ENCODE data around the gene MLLT10.
"Not testable (repeated sequence)": the region's sequence is repeated elsewhere in the genome, so short reads cannot be mapped to it uniquely, and the experiment has no call there.

MLLT10 gene

DNA sequence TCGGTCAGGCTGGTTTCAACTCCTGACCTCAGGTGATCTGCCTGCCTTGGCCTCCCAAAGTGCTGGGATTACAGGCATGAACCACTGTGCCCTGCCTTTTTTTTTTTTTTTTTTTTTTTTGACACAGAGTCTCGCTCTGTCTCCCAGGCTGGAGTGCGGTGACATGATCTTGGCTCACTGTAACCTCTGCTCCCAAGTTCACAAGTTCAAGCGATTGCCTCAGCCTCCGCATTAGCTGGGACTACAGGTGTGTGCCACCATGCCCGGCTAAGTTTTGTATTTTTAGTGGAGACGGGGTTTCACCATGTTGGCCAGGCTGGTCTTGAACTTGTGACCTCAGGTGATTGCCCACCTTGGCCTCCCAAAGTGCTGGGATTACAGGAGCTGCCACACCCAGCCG is 94.6 kb downstream of the MLLT10 start:
- not testable (repeated sequence) for DNase-seq (ENCODE audit: low read depth in 2 of 3, low spot score in 2 of 3)

GRCh38 chr10:21634599-21635365 is 100.8 kb downstream of the MLLT10 start:
- no peak for DNase-seq (ENCODE audit: low read depth in 2 of 3, low spot score in 2 of 3)

- DNase-seq (ENCODE audit: low read depth in 2 of 3, low spot score in 2 of 3), result no peak
These were observed 103.8 kb downstream of the MLLT10 start for GRCh38 chr10:21637795-21638194.

- no peak for DNase-seq (ENCODE audit: low read depth in 2 of 3, low spot score in 2 of 3)
These were observed 104.6 kb downstream of the MLLT10 start for GRCh38 chr10:21638681-21639080.

DNA sequence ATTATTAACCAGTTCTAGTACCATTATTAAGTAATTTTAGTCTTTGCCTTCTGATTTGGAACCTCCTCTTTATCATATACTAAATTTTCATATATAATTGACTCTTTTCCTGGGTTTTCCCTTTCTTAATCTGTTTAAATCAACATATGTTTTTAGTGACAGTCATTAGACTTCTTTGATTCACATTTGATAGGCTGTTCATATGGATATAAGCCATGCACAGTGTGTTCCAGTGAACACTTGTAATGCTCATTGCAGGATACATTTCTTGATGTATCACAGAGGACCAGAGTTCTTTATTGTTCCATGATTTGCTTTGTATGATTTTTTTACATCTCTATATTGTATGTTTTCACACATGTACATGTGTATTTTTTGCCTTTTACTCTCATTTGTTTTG is 114.0 kb downstream of the MLLT10 start:
- no peak for DNase-seq (ENCODE audit: low read depth in 2 of 3, low spot score in 2 of 3)

DNA sequence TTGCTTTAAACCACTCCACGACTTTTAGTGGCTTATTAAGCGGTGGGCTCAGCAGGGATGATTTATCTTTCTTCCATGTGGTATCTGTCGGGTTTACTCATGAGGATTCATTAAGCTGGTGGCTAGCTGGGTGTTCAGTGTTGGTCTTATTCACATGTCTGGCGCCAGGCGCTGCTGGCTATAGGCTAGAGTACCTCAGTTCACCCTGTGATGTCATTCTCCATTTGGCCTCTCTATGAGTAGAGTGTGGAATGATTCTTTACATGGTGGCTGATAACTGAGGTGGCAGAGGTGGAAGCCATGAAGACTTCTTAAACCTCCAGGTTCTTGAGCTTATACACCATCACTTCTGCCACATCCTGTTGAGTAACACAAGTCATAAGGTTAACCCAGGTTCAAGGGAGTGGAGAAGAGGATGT is 115.4 kb downstream of the MLLT10 start:
- DNase-seq (ENCODE audit: low read depth in 2 of 3, low spot score in 2 of 3), result no peak

DNA sequence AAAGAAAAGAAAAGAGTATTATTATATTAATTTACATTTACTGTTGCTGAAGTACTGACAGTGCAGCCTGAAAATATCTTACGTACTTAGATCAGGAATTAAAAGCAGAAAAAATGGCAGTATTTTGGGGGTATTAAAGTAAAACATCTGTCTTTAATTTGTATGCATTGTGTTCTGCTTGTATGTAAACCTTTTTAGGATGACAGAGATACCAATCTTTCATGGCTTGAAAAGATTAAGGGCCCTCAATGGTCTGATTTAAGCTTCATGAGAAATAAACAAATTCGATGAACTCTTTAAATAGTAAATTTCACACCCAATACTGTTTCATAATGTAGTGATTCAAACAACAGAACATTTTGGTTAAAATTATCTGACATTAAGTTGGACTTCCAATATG is 116.3 kb downstream of the MLLT10 start:
- DNase-seq (ENCODE audit: low read depth in 2 of 3, low spot score in 2 of 3), result no peak

DNA sequence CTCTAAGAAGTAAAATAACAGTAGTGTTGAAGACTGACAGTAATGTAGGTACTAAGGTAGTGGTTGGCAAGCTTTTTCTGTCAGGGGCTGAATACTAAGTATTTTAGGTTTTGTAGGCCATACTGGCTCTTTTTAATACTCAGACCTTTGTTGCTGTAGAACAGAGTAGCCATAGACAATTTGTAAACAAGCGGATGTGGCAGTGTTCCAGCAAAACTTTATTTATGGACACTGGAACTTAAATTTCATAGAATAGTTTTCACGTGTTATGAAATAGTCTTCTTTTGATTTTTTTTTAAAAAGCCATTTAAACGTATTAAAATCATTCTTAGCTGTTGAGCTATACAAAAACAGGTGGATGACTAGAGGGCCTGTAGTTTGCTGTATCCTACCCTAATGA is 121.2 kb downstream of the MLLT10 start:
- no peak for DNase-seq (ENCODE audit: low read depth in 2 of 3, low spot score in 2 of 3)

DNA sequence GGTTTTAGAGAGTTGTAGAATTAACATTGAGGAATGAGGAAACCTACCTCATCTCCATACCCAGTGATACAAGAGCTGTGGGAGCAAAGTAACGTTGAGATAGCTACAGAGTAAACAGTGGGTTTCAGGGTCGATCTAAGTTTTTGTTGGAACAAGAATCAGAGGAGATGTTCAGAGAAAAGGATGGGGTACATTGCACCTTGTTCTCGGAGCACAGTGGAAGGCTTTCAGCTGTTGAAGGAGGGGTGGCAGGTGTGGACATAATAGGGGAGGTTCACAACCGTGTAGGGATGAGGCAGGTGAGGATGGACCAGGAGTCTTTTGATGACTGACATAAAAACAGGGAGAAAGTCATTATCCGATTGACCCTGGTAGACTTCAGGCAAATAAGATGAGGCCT is 121.7 kb downstream of the MLLT10 start:
- DNase-seq (ENCODE audit: low read depth in 2 of 3, low spot score in 2 of 3), result no peak

- DNase-seq (ENCODE audit: low read depth in 2 of 3, low spot score in 2 of 3), result no peak
These were observed 127.1 kb downstream of the MLLT10 start for GRCh38 chr10:21661087-21661486.

GRCh38 chr10:21661935-21662334 is 127.9 kb downstream of the MLLT10 start:
- no peak for DNase-seq (ENCODE audit: low read depth in 2 of 3, low spot score in 2 of 3)

GRCh38 chr10:21662635-21663034 is 128.6 kb downstream of the MLLT10 start:
- no peak for DNase-seq (ENCODE audit: low read depth in 2 of 3, low spot score in 2 of 3)

DNA sequence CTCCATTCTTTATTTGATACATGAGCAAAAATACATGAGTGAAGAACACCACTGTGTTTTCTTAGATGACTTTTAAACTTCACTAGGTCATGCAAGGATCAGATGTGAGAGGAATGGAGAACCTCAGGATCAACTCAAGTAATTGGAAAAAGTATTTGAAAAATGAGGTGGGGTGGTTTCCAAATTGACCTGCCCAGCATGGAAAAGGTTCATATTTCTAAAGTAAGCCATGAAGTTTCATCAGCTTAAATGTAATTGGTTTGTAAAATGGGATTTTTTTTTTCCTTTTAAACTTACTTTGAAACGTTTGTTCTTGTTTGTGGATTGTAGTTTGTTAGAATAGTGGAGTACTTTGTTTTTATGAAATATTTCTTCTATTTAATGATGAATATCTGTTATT is 134.8 kb downstream of the MLLT10 start:
- DNase-seq (ENCODE audit: low read depth in 2 of 3, low spot score in 2 of 3), result no peak

- DNase-seq (ENCODE audit: low read depth in 2 of 3, low spot score in 2 of 3), result no peak
These were observed 136.4 kb downstream of the MLLT10 start for GRCh38 chr10:21670391-21670790.

GRCh38 chr10:21673668-21674067 is 139.6 kb downstream of the MLLT10 start:
- DNase-seq (ENCODE audit: low read depth in 2 of 3, low spot score in 2 of 3), result no peak

DNA sequence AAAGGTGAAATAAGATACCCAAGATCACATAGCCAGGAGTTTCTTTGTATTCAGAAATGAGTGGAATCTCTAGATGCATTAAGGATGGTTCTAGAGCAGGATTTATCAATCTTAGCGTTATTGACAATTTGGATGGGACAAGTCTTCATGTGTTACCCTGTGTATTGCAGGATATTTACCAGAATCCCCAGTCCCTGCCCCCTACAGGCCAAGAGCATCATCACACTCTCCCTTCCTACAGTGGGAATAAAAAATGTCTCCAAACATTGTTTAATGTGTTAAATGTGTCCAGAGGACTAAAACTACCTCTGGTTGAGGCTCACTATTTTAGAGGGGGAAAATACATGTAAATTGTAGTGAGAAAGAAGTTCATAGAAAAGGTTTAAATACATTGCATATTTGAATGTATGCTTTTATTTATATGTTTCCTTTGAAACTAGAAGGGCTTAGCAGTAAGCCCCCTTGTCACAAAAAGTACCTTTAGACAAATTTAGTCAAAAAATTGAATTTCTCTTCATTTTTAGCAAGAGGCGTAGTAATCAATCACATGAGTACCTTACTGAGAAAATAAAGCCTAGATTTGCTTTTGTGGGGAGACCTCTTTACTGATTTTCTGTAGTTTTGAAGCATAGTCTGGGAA is 141.2 kb downstream of the MLLT10 start:
- DNase-seq (ENCODE audit: low read depth in 2 of 3, low spot score in 2 of 3), result no peak

GRCh38 chr10:21677551-21677950 is 143.5 kb downstream of the MLLT10 start:
- no peak for DNase-seq (ENCODE audit: low read depth in 2 of 3, low spot score in 2 of 3)

DNA sequence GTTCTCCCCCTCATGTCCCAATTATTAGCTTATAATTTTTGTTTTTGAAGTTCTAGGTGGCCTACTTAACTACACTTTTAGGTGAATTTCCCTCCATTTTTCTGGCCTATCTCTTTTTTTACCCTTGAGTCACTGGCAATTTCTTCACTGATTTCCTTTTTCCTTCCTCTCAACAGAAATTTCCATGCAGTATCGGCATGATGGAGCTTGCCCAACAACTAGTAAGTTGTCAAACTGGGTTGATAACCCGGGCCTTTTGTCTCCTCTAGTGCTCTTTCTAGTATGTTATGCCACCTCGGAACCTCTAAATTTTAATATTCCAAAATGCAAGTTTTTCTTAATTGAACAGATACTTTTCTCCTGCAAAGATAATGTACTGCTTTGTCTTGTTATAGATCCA is 147.1 kb downstream of the MLLT10 start:
- DNase-seq (ENCODE audit: low read depth in 2 of 3, low spot score in 2 of 3), result no peak

- no peak for DNase-seq (ENCODE audit: low read depth in 2 of 3, low spot score in 2 of 3)
These were observed 153.4 kb downstream of the MLLT10 start for GRCh38 chr10:21687266-21688008.

DNA sequence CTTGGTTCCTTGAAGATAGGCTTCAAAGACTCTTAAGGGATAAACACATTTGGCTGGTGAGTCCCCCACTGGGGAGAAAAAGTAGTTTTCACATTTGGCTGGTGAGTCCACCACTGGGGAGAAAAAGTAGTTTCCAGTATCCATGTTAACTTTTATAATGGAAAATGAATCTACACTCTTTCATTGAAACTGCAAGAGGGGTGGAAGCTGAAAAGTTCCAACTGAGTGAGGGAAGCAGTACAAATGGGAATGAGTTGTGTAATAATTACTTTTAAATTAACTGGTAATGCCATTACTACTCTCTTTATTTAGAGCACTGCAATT is 153.9 kb downstream of the MLLT10 start:
- DNase-seq (ENCODE audit: low read depth in 2 of 3, low spot score in 2 of 3), result no peak

DNA sequence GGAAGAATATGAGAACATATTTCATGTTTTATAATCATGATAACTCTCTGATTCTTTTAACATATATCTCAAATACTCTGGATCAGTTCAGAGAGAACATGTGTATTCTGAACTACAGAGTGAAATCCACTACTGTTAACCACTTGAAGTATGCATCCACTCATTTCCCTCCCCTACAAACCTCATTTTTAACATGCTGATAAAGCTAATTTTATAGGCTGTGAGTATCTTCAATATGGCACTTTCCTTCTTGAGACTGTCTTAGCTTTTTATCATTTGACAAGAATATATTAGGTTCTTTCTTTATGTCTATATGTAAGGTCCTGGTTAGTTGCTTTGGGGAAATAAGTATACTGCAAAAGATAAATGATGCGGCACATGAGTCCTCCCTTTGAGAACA is 154.8 kb downstream of the MLLT10 start:
- DNase-seq (ENCODE audit: low read depth in 2 of 3, low spot score in 2 of 3), result no peak

DNA sequence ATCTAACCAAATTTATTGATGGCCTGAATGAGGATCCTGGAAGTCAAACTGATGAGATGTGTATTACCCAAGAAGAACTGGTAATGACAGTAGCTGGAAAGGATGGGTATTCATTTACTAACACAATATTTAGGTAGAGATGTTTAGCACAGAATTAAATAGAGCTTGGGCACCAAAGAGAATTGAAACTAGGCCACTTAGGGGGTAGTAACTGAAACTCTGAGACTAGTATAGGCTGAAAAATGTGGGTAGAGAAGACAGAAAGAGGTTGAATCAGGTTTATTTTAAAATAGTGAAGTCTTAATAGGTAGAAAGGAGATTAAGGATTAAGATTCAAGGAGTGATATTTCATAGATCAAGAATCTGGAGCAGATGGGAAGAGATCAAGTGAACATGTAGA is 155.8 kb downstream of the MLLT10 start:
- no peak for DNase-seq (ENCODE audit: low read depth in 2 of 3, low spot score in 2 of 3)

All from activated CD8-positive, alpha-beta memory T cell treated with anti-CD3 and anti-CD28 coated beads for 48 hours (primary cell).